Lung (tissue), 12 donors: ENCODE measurements around the gene ULK4. TPM values are rescaled to one million over a fixed set of nuclear protein-coding genes. Genes with fewer than 3 reads are reported as not detected.

Experiments
- ATAC-seq: fragments of 200-7000 bp; cut with Tn5 transposase; one replicate; pipeline ENCODE4 v1.9.1; 2020; ENCODE audit warnings: moderate number of reproducible peaks; ENCODE audit not compliant: insufficient read depth, low FRiP score
- DNase-seq, 3 donors: peaks; one replicate each; pipeline ENCODE4 v3.0.0-alpha.2; 2013 to 2017
- H3K27ac ChIP-seq, 2 donors: one replicate each; pipeline ENCODE4 v1.5.1; 2013; ENCODE audit warnings: mild to moderate bottlenecking in 2 of 2, moderate library complexity in 2 of 2, control low read depth in 1 of 2, inconsistent platforms in 1 of 2, low read depth in 1 of 2, low read length in 1 of 2
- H3K27me3 ChIP-seq, 3 donors: one replicate each; pipeline ENCODE4 v1.5.1; 2013; ENCODE audit warnings: low read length in 2 of 3; ENCODE audit not compliant: control insufficient read depth in 3 of 3, insufficient read depth in 3 of 3
- H3K36me3 ChIP-seq, 4 donors: one replicate each; pipeline ENCODE4 v1.5.1; 2013; ENCODE audit warnings: low read length in 4 of 4, mild to moderate bottlenecking in 1 of 4, moderate library complexity in 1 of 4; ENCODE audit not compliant: control insufficient read depth in 4 of 4, insufficient read depth in 4 of 4
- H3K4me1 ChIP-seq, 5 donors: one replicate each; pipeline ENCODE4 v1.5.1; 2013; ENCODE audit warnings: low read length in 5 of 5, mild to moderate bottlenecking in 2 of 5, moderate library complexity in 1 of 5; ENCODE audit not compliant: control insufficient read depth in 5 of 5, insufficient read depth in 5 of 5
- H3K4me3 ChIP-seq: one replicate; pipeline ENCODE4 v1.5.1; 2013; ENCODE audit warnings: mild to moderate bottlenecking, control low read depth, moderate library complexity
- H3K9ac ChIP-seq, 2 donors: one replicate each; pipeline ENCODE4 v1.5.1; 2013; ENCODE audit warnings: low read length in 2 of 2, control low read depth in 1 of 2; ENCODE audit not compliant: insufficient read depth in 1 of 2
- H3K9me3 ChIP-seq, 4 donors: one replicate each; pipeline ENCODE4 v1.5.1; 2013; ENCODE audit warnings: low read length in 3 of 4, mild to moderate bottlenecking in 1 of 4, moderate library complexity in 1 of 4; ENCODE audit not compliant: control insufficient read depth in 4 of 4, insufficient read depth in 3 of 4
- CTCF ChIP-seq: IDR thresholded peaks from 2 replicates; pipeline ENCODE4 v1.5.1; 2012; ENCODE audit warnings: mild to moderate bottlenecking; ENCODE audit errors: control extremely low read depth, extremely low read depth
- WGBS, 2 donors: extraction: QIAGEN DNeasy Blood & Tissue Kit; methylation state at CpG; one replicate each; pipeline ENCODE4 v1.1.7; 2013; 5-methylcytosine and 5-hydroxymethylcytosine counted together
- polyA plus RNA-seq, 2 donors: library from polyadenylated mRNA; stranded (reverse); fragments of 200-250 nt; gene quantifications; one replicate each; pipeline ENCODE4 v1.2.1, GENCODE V29; 2013
- total RNA-seq, 2 donors: library from RNA; depleted of rRNA in 1 of 2; stranded (reverse); fragments of >200 nt in 1 of 2; gene quantifications; one replicate each; pipeline ENCODE4 v1.2.1, GENCODE V29; 2014 to 2021
- donor health status: control.
- donor health status: control.
- donor health status: Bipolar disorder and iron deficiency.
- donor health status: healthy.
- donor health status: DM: yes; HTN: yes; CAD: no.

The ULK4 gene
- total and polyA plus RNA-seq, 4 donors, result 2.8 to 56.0 (median 12.6) TPM

GRCh38 chr3:41963823-41964222 lies 1.9 kb upstream of the ULK4 start:
- DNase-seq (no peak), ATAC-seq (no peak)
- Histone ChIP-seq H3K27ac (no peak overlapping the region), H3K36me3 (no peaks in the 10 kb centered on the region), H3K27me3 (no peaks in the 10 kb centered on the region), H3K9ac (no peak overlapping the region), H3K9me3 (no peaks in the 10 kb centered on the region), H3K4me1 (peaks cover 0 to 13% (median 1%) of the 10 kb centered on the region in 5 donors), H3K4me3 (no peak overlapping the region)
- no peak for TF ChIP-seq CTCF
- WGBS, 2 donors, result 86 to 87% methylated on average over 10 of the region's 10 CpGs

GRCh38 chr3:41960826-41961750 lies 815 bp downstream of the ULK4 start:
- no peaks in the 10 kb centered on the region for H3K9me3 ChIP-seq
- H3K9ac ChIP-seq, result peak overlapping the region; percentile 79 to 89
- H3K27ac ChIP-seq, result peak overlapping the region; percentile 65 to 81
- no peak for TF ChIP-seq CTCF
- peak in 2 of 3 donors; percentile 45 to 63 for DNase-seq
- H3K36me3 ChIP-seq, result no peaks in the 10 kb centered on the region
- 1% methylated on average over 45 of the region's 45 CpGs for WGBS, 2 donors
- no peak for ATAC-seq
- no peaks in the 10 kb centered on the region for H3K27me3 ChIP-seq
- peaks cover 0 to 13% (median 1%) of the 10 kb centered on the region in 5 donors for H3K4me1 ChIP-seq
- H3K4me3 ChIP-seq, result peak overlapping the region; percentile 56

- H3K9ac ChIP-seq, result no peak overlapping the region
- no peaks in the 10 kb centered on the region for H3K9me3 ChIP-seq
- no peak overlapping the region for H3K4me3 ChIP-seq
- ATAC-seq, result no peak
- peaks cover 0 to 1% (median 0%) of the 10 kb centered on the region in 4 donors for H3K36me3 ChIP-seq
- TF ChIP-seq CTCF, result no peak
- no peaks in the 10 kb centered on the region for H3K27me3 ChIP-seq
- H3K4me1 ChIP-seq, result peaks cover 0 to 7% (median 1%) of the 10 kb centered on the region in 5 donors
- H3K27ac ChIP-seq, result no peak overlapping the region
- DNase-seq, result no peak
These were observed 5.3 kb downstream of the ULK4 start for GRCh38 chr3:41956574-41956973.
